ENCODE results near the gene TCTN1.

GRCh38 chr12:110694330-110694901 is 80.5 kb downstream of the TCTN1 start:
- no peak for TF ChIP-seq CTCF (IDR thresholded peaks at IDR 0.05; ENCODE audit: low read length)
- no peak for TF ChIP-seq EZH2phosphoT487 (IDR thresholded peaks at IDR 0.05; ENCODE audit: low read length)
- no peak for TF ChIP-seq EZH2 (optimal IDR thresholded peaks at IDR 0.05; ENCODE audit: low read depth, low read length)

Measured in MM.1S (cell line).